HL-60/S4 (cell line): ENCODE results near the gene SPECC1L.

Experiments used
- in situ Hi-C: fragments of 300-500 bp; cut with MboI; formaldehyde crosslinking; loops from 2 replicates; pipeline ENCODE4 v1.14.3; 2022; ENCODE audit warnings: low sequenced_read_pairs

Gene SPECC1L

GRCh38 chr22:24423519-24424000, 152.9 kb downstream of the SPECC1L start:
- in situ Hi-C loops, result no loop called here

DNA sequence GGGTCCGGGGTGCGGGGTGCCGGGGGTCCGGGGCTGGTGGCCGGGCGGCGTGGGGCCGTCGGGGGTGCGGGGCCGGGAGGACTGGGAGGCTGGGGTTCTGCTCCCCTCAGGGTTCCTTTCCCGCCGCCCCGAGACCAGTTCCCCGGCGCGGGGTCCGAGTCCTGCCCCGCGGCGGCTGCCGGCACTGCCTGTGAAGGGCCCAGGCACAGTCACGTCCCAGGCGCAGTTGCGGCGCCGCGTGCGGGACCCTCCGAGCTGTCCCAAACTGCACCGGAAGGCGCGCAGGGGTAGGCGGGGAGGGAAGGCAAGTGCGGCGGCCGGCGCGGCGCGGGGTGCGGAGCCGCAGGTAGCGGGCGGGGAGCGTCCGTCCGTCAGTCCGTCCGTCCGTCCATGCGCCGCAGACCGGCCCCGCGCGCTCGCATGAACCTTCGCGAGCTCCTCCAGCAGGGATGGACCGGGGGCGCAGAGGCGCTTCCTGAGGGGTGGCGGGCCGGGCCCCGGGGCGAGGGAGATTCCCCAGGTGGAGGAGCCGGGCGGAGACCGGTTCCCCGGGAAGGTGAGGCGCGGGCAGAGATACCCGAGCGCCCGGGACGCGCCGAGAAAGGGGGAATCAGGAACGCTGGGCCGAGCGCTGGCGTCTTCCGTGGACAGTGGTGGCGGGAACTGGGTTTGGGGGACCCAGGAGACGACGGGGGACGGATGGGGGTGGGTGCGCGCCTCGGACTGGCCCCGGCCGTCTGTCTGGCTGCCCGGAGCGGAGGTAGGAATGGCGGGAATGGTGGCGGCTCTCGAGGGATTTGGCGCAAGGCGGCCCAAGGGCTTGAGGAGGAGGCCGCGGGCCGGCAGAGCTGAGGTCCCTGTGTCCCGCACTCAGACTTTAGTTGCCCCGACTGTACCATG, 153.6 kb downstream of the SPECC1L start:
- in situ Hi-C loops, result no loop called here

DNA sequence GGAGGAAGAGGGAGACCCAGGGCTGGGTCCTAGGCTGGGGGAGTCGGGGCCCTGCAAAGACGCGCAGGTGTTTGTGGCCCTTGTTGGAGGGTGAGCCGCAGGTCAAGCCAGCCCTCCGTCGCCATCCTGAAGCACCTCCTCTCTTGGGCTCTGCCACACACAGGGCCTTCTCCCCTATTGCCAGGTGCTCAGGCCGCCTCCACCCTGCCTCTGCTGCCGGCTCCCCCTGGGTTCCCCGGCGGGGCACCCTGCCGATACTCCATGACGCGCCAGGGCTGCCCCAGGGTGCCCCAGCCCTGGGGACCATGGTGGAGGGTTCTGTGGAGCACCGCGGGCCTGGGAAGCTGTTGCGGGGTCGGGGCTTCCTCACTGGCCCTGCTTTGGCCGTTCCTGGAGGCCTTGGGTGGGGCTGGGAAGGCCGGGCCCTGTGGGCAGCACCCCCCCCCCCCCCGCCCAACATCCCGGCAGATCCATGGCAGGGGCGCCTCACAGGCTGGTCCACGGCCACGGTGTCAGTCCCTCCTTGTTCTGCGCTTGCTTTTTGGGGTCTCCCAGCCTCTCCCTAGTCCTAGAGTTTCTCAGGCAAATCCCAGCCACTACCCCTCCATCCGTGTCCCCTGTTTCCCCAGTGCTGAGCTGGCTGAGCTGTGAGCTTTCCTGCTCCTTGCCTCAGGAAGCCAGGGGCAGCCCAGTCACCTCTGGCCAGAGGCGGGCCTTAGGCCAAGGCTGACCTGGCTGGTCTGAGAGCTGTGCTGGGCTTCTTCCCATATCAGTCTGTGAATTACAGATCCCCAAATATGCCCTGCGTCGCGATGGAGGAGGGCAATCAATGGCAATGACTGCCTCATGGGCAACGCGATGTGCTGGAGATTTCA, 154.5 kb downstream of the SPECC1L start:
- in situ Hi-C loops, result no loop called here

DNA sequence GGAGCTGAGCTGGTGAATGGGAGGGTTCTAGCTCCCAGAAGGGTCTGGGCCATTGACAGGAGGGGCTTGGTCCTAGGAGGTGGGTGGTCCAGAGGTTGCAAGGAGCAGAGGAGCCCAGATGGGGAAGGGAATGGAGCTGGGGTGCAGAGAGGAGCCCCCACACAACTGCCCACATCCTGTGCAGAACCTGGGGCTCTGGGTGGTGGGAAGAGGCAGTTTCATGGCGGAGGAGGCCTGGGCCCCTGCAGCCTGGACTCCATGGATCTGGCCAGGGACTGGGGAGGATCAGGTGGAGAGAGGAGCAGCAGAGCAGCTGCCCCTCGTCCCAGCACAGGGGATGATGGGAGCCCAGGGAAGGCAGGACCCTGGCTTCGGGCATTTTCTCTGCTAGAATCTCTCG, 155.8 kb downstream of the SPECC1L start:
- in situ Hi-C loops, result no loop called here

DNA sequence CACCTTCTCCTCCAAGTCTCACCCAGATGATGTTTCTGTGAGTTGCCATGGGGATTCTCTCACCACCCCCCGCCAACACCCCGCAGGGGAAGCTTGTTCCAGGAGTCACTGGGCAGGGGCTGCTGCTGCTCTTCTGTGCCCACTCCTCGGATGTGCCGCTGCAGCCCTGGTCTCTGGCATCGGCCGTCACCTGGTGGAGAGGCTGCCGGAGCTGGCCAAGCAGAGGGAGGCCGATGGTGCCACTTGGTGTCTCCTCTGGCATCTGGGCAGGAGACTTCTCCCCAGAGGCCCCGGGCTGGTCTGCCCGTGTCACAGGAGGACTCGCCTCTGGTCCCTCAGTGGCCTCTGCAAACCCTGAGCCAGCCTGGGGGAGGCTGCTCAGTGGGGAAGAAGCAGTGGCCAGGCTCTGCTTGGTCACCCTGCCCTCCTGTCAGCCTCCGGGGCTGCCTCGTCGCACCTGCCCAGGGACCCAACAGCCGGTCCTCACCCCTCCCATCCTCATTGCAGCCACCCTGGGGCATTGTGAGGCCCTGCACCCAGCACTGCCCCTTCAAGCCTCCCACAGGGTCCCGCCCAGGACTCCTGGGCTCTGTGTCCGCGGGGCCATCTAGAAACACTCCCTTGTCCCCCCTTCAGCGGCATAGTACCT, 156.3 kb downstream of the SPECC1L start:
- in situ Hi-C loops, result no loop called here

- in situ Hi-C loops, result no loop called here
Measured at GRCh38 chr22:24427500-24428164, 157.0 kb downstream of the SPECC1L start, which contains the start of gene ADORA2A. ADORA2A (plus strand) TSS chr22:24427599; CDS start chr22:24433405, 5,806 bp downstream.

DNA sequence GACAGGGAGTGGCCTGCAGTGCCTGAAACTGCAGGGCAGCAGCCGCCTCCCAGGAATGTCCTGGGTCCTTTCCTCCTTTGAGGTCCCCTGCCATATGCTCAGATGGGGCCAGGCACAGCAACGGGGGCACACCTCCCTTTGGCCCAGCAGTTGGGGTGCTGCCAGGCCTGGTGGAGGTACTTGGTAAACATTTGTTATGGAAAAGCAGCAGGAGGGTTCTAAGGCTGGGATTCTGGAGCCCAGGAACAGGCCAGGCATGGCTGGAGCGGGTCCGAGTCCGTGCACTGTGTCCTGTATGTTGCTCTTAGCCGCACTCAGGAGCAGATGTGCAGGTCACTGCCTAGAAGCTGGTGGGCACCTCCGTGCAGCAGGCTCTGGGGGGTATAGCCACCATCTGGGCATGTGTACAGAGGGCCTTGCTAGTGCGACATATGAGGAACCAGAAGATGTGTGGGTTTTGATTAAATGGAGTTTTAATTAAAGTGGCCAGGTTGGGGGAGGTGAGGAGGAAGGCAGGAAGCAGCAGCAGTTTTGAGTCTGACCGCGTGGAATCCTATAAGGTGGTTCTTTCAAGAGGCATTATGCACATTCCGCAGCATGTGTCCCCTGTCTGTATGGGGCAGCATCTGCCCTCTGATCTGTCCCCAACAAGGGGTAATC, 158.2 kb downstream of the SPECC1L start:
- in situ Hi-C loops, result no loop called here

- in situ Hi-C loops, result loop anchor here (10.0 kb wide), 1 partner anchor 75 kb away; no protein-coding TSS in a partner anchor
Measured at GRCh38 chr22:24429411-24430365, 159.1 kb downstream of the SPECC1L start.

GRCh38 chr22:24430431-24431308, 160.0 kb downstream of the SPECC1L start:
- in situ Hi-C loops, result loop anchor here (10.0 kb wide), 1 partner anchor 74 kb away; no protein-coding TSS in a partner anchor

DNA sequence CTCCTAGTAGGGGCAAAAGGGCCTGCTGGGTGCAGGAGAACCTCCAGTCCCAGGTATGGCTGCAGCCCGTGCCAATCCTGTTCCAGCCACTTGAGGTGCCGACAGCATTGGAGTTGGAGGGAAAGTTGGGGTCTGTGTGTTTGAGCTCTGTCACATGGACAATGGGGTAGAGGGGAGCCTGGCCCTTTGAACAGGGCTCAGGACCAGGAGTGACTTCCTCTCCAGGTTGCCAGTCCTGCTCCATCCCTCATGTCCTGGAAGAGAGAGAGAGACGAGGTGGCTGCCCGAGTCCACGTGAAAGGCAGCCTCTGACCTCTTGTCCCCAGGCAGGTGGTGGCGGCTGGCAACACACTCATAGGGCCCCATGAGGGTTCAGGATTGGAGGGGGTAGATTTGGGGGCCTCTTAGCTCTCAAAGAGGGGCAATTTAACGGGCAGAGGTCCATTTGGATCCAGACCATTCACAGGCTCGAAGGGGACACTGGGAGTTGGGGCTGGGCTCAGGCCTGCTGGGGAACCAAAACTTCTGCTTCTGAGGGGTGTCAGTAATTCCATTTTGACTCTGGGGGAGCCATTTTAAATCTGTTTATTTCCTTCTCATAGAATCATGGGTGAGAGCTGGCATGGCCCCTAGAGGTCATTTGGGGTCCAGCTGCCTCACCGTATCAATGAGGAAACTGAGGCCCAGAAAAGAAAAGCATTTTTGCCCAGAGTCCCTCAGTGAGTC, 160.8 kb downstream of the SPECC1L start:
- in situ Hi-C loops, result loop anchor here (10.0 kb wide), 1 partner anchor 73 kb away; no protein-coding TSS in a partner anchor

GRCh38 chr22:24432059-24432853, 161.6 kb downstream of the SPECC1L start:
- in situ Hi-C loops, result loop anchor here (10.0 kb wide), 1 partner anchor 73 kb away; no protein-coding TSS in a partner anchor

DNA sequence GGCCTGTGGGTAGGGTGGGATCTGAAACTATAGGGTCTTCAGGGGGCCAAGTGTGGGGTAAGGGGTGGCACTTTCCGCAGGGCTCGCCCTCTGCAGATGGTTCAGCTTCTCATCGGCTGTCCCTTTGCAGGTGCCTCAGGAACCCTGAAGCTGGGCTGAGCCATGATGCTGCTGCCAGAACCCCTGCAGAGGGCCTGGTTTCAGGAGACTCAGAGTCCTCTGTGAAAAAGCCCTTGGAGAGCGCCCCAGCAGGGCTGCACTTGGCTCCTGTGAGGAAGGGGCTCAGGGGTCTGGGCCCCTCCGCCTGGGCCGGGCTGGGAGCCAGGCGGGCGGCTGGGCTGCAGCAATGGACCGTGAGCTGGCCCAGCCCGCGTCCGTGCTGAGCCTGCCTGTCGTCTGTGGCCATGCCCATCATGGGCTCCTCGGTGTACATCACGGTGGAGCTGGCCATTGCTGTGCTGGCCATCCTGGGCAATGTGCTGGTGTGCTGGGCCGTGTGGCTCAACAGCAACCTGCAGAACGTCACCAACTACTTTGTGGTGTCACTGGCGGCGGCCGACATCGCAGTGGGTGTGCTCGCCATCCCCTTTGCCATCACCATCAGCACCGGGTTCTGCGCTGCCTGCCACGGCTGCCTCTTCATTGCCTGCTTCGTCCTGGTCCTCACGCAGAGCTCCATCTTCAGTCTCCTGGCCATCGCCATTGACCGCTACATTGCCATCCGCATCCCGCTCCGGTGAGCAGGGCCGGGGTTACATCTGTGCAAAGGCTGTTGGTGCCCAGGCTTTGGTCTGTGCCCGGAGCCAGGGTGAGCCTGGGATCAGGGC, 162.6 kb downstream of the SPECC1L start:
- in situ Hi-C loops, result loop anchor here (10.0 kb wide), 1 partner anchor 72 kb away; no protein-coding TSS in a partner anchor

GRCh38 chr22:24433828-24434470, 163.3 kb downstream of the SPECC1L start:
- in situ Hi-C loops, result loop anchor here (10.0 kb wide), 1 partner anchor 71 kb away; no protein-coding TSS in a partner anchor
